ENCODE data around the gene MOV10. TPM values are rescaled to one million over a fixed set of nuclear protein-coding genes. Genes with fewer than 3 reads are reported as not detected.

The MOV10 gene
- total RNA-seq, 1 donor from 2014 or later, result 137 TPM

DNA sequence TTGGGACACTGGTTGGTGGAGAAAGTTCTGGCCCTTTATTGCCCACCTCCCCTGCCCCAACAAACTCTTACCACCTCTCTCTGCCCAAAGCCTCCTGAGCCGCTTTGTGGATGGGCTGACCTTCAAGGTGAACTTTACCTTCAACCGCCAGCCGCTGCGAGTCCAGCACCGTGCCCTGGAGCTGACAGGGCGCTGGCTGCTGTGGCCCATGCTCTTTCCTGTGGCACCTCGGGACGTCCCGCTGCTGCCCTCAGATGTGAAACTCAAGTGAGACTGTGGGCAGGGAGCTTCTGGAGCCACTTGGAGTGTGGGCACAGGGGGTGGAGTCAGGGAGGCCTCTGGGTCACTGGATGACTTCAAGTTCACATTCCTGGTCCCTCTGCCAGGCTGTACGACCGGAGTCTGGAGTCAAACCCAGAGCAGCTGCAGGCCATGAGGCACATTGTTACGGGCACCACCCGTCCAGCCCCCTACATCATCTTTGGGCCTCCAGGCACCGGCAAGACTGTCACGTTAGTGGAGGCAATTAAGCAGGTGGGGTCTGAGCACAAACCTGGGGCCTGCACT, 20.0 kb downstream of the MOV10 start:
- H3K36me3 Mint-ChIP-seq (ENCODE audit: insufficient read depth), result peaks cover 27% of the 10 kb centered on the region
- no peak overlapping the region for H3K27ac Mint-ChIP-seq

DNA sequence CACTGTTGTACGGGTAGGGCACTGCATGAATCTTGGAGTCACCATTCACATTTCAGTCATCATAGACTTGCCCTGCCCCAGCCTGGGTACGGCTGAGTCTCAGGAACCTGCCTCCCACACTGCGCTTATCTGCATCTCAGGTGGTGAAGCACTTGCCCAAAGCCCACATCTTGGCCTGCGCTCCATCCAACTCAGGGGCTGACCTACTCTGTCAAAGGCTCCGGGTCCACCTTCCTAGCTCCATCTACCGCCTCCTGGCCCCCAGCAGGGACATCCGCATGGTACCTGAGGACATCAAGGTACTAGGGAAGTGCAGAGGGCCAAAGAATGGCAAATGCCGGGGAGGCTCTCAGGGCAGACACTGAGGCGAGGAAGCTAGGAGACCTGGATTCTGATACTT, 20.8 kb downstream of the MOV10 start:
- no peak for DNase-seq (ENCODE audit: low spot score, unreplicated experiment)
- H3K36me3 Mint-ChIP-seq (ENCODE audit: insufficient read depth), result peaks cover 27% of the 10 kb centered on the region
- H3K4me3 Mint-ChIP-seq (ENCODE audit: low read depth), result no peak overlapping the region
- no peaks in the 10 kb centered on the region for H3K9me3 Mint-ChIP-seq (ENCODE audit: low read depth)
- peaks cover 12% of the 10 kb centered on the region for H3K4me1 Mint-ChIP-seq (ENCODE audit: low read depth)
- H3K27ac Mint-ChIP-seq, result no peak overlapping the region
- TF ChIP-seq, protein P1, sequence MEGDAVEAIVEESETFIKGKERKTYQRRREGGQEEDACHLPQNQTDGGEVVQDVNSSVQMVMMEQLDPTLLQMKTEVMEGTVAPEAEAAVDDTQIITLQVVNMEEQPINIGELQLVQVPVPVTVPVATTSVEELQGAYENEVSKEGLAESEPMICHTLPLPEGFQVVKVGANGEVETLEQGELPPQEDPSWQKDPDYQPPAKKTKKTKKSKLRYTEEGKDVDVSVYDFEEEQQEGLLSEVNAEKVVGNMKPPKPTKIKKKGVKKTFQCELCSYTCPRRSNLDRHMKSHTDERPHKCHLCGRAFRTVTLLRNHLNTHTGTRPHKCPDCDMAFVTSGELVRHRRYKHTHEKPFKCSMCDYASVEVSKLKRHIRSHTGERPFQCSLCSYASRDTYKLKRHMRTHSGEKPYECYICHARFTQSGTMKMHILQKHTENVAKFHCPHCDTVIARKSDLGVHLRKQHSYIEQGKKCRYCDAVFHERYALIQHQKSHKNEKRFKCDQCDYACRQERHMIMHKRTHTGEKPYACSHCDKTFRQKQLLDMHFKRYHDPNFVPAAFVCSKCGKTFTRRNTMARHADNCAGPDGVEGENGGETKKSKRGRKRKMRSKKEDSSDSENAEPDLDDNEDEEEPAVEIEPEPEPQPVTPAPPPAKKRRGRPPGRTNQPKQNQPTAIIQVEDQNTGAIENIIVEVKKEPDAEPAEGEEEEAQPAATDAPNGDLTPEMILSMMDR (IDR thresholded peaks at IDR 0.05; ENCODE audit: unreplicated experiment), result no peak
- no peaks in the 10 kb centered on the region for H3K27me3 Mint-ChIP-seq

More for the DNA sequence above, 20.0 kb downstream of the MOV10 start:
- no peak for DNase-seq (ENCODE audit: low spot score, unreplicated experiment)
- Mint-ChIP-seq H3K4me3 (ENCODE audit: low read depth) (no peak overlapping the region), H3K27me3 (no peaks in the 10 kb centered on the region), H3K4me1 (ENCODE audit: low read depth) (peaks cover 11% of the 10 kb centered on the region), H3K9me3 (ENCODE audit: low read depth) (no peaks in the 10 kb centered on the region)
- TF ChIP-seq, protein P1 (IDR thresholded peaks at IDR 0.05; ENCODE audit: unreplicated experiment), result no peak

DNA sequence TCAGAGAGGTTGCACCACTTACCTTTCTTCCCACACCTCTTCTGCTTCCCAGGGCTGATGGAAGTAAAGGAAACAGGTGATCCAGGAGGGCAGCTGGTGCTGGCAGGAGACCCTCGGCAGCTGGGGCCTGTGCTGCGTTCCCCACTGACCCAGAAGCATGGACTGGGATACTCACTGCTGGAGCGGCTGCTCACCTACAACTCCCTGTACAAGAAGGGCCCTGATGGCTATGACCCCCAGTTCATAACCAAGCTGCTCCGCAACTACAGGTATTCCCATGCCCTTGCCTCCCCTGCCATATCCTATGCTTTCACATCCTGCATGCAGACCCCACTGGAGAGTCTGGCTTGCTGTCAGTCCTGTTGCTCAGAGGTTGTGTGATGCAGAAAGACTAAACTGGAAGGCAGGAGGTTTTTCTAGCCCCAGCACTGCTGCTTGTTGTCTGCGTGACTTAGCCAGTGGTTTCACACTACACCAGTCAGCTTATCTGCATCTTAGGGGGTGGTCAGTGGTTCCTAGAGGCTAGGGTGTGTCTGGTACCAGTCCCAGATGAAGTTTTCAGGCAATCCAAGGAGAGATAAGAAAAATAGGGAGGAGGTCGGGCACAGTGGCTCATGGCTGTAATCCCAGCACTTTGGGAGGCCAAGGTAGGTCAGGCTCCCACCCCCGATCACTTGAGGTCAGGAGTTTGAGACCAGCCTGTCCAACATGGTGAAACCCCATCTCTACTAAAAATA, 22.3 kb downstream of the MOV10 start:
- no peaks in the 10 kb centered on the region for H3K9me3 Mint-ChIP-seq (ENCODE audit: low read depth)
- no peak for DNase-seq (ENCODE audit: low spot score, unreplicated experiment)
- TF ChIP-seq, protein P1 (IDR thresholded peaks at IDR 0.05; ENCODE audit: unreplicated experiment), result no peak
- H3K27ac Mint-ChIP-seq, result no peak overlapping the region
- H3K4me3 Mint-ChIP-seq (ENCODE audit: low read depth), result no peak overlapping the region
- H3K4me1 Mint-ChIP-seq (ENCODE audit: low read depth), result peaks cover 16% of the 10 kb centered on the region
- no peaks in the 10 kb centered on the region for H3K27me3 Mint-ChIP-seq
- peaks cover 30% of the 10 kb centered on the region for H3K36me3 Mint-ChIP-seq (ENCODE audit: insufficient read depth)

DNA sequence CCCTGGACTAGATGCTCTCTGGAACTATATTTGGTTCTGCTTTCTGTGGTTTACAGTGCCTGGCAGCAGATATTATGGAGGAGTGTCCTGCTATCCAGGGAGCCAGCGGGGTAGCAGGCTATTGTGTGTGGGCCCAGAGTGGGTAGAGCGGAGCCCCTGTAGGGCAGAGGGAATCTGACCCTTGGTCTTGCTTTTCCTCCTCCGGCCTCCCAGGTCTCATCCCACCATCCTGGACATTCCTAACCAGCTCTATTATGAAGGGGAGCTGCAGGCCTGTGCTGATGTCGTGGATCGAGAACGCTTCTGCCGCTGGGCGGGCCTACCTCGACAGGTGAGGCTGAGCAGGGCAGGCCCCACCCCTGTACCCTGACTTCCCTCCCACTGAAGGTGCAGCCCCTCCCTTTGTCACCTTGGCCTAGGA, 23.3 kb downstream of the MOV10 start:
- Mint-ChIP-seq H3K4me1 (ENCODE audit: low read depth) (peaks cover 18% of the 10 kb centered on the region), H3K9me3 (ENCODE audit: low read depth) (no peaks in the 10 kb centered on the region), H3K36me3 (ENCODE audit: insufficient read depth) (peaks cover 28% of the 10 kb centered on the region), H3K27ac (no peak overlapping the region), H3K27me3 (no peaks in the 10 kb centered on the region), H3K4me3 (ENCODE audit: low read depth) (no peak overlapping the region)
- TF ChIP-seq, protein P1 (IDR thresholded peaks at IDR 0.05; ENCODE audit: unreplicated experiment), result no peak
- DNase-seq (ENCODE audit: low spot score, unreplicated experiment), result no peak

DNA sequence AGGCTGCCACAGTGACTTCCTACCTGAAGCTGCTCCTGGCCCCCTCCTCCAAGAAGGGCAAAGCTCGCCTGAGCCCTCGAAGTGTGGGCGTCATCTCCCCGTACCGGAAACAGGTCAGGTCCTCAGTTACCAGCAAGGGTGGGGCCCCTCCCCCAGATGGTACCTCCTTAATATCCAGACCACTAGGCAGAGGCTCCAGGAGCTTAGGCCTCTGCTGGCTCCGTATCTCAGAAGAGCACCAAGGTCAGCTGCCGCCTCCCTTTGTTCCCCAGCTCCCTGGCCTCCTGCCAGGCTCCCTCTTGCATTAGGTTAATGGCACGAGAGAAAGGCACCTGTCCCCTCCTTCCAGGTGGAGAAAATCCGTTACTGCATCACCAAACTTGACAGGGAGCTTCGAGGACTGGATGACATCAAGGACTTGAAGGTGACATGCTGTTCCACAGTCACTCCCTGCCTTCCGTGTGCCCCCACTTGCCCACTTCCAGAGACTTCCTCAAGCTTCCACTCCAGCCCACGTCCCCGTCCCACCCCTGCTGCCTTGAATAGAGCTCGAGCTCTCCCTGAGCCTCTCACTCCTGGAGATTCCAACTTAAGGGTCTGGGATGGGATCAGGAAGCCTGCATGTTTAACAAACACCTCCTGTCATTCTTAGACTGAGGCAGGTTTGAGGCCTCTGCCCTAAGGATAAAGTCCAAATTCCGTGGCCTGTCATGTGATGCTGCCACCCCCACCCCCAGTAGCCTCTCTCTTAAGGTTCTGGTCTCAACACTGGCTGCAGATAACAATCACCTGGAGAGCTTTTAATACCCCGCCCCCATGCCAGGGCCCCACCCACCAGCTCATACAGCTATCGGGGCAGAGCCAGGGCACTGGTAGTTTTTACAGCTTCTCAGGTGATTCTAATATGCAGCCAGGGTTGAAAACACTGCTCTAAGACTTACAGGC, 24.2 kb downstream of the MOV10 start:
- H3K4me1 Mint-ChIP-seq (ENCODE audit: low read depth), result peaks cover 23% of the 10 kb centered on the region
- peaks cover 25% of the 10 kb centered on the region for H3K36me3 Mint-ChIP-seq (ENCODE audit: insufficient read depth)
- H3K9me3 Mint-ChIP-seq (ENCODE audit: low read depth), result no peaks in the 10 kb centered on the region
- peak overlapping the region; percentile 71 for H3K27ac Mint-ChIP-seq
- no peak for DNase-seq (ENCODE audit: low spot score, unreplicated experiment)
- TF ChIP-seq, protein P1 (IDR thresholded peaks at IDR 0.05; ENCODE audit: unreplicated experiment), result no peak
- no peaks in the 10 kb centered on the region for H3K27me3 Mint-ChIP-seq
- H3K4me3 Mint-ChIP-seq (ENCODE audit: low read depth), result peak overlapping the region; percentile 44

Measured in progenitor cell of endocrine pancreas (in vitro differentiated cells).